Breast epithelium (tissue), 3 donors: ENCODE measurements around the gene DGKE.

Source experiments
- CTCF ChIP-seq, 3 donors: fragments of 450-650 bp; IDR thresholded peaks; one replicate each; pipeline ENCODE4 v1.5.1; 2016 to 2017; ENCODE audit warnings: antibody characterized with exemption in 3 of 3, mild to moderate bottlenecking in 3 of 3, moderate library complexity in 3 of 3
- POLR2A ChIP-seq: fragments of 450-650 bp; IDR thresholded peaks from one replicate; pipeline ENCODE4 v1.6.1; 2016; ENCODE audit warnings: antibody characterized with exemption, mild to moderate bottlenecking, moderate library complexity
- POLR2AphosphoS5 ChIP-seq, 3 donors: sonication (generic); formaldehyde crosslinking; IDR thresholded peaks; one replicate each; pipeline ENCODE4 v1.6.1; 2017; ENCODE audit warnings: antibody characterized with exemption in 3 of 3

GRCh38 chr17:56820207-56820606 lies 13.7 kb upstream of the DGKE start:
- TF ChIP-seq POLR2A (no peak), CTCF (IDR thresholded peaks at IDR 0.05) (no peak), POLR2AphosphoS5 (IDR thresholded peaks at IDR 0.05) (no peak)
